GM18867 (cell line): ENCODE results near the gene COL23A1.
A peak's percentile ranks its signal among the peaks of the same experiment; 100 is the strongest.
"Not testable (repeated sequence)": the region's sequence is repeated elsewhere in the genome, so short reads cannot be mapped to it uniquely, and the experiment has no call there.

ENCODE experiments used
- ATAC-seq: cut with Tn5 transposase; IDR thresholded peaks from one replicate; pipeline ENCODE4 v1.9.1; 2021; ENCODE audit warnings: mild to moderate bottlenecking, moderate library complexity; ENCODE audit not compliant: unreplicated experiment

Gene COL23A1

GRCh38 chr5:178328826-178329730 is 261.1 kb downstream of the COL23A1 start:
- ATAC-seq = no peak

- no peak for ATAC-seq
Observed at GRCh38 chr5:178327931-178328711, 262.1 kb downstream of the COL23A1 start.

DNA sequence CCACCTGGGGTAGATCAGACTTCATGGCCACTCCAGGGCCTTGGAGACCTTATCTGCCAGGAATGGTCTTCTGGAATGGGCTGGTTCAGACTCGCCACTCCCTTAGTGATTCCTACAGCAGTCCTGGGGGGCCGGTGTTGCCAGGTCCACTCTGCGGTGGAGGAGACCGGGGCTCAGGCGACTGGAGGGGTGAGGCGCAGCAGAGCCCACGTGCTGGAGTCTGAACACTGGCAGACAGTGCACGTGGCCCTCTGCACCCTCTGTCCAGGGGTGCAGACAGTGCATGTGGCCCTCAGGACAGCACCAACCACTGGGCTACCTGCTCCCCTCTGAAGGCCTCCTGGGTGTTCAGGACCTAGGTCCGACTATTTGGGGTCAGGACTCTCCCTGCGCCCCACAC is 262.7 kb downstream of the COL23A1 start:
- no peak for ATAC-seq

DNA sequence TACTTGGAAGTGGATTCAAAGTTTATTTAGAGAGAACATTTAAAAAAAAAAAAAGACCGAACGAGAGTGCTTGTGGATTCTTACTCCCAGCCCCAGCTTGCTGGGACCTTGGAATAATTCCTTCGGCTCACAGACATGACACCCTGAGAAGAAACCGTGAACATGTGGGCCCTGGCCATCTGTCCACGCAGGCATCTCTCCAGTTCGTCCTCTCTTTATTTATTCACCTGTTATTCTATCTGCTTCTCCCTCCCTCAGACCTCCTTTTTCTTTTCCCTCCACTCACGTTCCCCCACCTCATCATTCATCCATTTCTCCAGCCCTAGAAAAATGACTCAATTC is 263.8 kb downstream of the COL23A1 start:
- no peak for ATAC-seq

- no peak for ATAC-seq
Observed at GRCh38 chr5:178325679-178326373, 264.4 kb downstream of the COL23A1 start.

GRCh38 chr5:178325311-178325678 is 264.9 kb downstream of the COL23A1 start:
- ATAC-seq = no peak

- ATAC-seq = peak; percentile 88
Observed at GRCh38 chr5:178324481-178325310, 265.5 kb downstream of the COL23A1 start.

DNA sequence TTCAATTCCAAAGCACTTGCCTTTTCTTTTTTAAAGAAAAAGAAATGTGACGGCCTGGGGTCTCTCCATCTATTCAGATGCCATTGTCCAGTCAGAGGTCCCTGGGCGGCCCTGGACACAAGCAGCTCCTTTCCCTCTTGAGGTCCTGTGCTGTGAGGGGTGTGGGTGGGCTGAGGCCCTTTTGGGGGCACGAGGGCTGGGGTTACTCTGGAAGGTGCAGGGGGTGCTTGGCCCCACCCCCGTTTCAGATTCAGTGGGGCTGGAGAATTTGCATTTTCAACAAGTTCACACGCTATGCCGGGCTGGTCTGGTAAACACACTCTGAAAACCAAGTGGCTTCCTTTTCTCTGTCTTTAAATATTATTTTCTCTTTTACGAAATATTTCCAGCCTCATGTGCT is 266.2 kb downstream of the COL23A1 start:
- ATAC-seq = peak; percentile 63

DNA sequence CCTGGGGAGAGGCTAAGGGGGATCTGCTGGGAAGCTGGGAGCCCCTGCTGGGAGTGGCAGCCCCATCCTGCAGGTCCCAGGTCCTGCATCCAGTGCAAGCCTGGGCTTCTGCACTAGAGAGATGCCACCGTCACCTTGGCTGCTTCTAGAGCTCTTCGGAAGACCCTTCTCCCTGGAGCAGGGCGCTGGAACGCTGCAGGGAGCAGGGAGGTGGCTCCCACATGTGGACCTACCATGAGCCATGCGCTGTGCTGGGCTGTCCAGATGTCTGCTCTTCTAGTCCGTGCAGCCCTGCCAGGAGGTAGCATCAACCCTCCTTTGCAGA is 266.7 kb downstream of the COL23A1 start:
- peak; percentile 22 for ATAC-seq

- peak; percentile 13 for ATAC-seq
Observed at GRCh38 chr5:178322736-178323540, 267.3 kb downstream of the COL23A1 start.

GRCh38 chr5:178320281-178320855 is 269.8 kb downstream of the COL23A1 start:
- no peak for ATAC-seq

DNA sequence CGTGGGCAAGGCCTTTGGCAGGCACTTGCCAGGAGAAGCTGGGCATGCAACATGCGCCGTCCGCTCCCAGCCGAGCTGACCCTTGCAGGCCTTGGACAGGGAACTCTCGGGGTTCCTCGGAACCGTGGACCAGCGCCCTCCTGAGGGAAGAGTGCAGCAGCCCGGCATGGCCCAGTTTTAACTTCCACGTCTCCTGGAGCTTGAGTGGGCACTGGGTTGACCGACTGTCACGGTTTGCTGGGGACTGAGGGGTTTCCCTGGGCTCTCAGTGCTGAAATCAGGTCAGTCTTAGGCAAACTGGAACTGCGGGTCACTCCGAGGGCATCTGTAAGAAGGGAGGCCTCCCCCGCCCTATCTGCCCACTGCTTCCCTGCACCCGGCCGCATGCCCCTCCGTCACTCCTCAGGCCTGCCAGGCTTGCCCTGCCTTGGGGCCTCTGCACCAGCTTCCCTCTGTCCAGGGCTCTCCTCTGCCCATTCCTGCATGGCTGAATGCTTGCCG is 270.6 kb downstream of the COL23A1 start:
- no peak for ATAC-seq

GRCh38 chr5:178318893-178319292 is 271.3 kb downstream of the COL23A1 start:
- ATAC-seq = no peak

GRCh38 chr5:178318382-178318781 is 271.8 kb downstream of the COL23A1 start:
- no peak for ATAC-seq

DNA sequence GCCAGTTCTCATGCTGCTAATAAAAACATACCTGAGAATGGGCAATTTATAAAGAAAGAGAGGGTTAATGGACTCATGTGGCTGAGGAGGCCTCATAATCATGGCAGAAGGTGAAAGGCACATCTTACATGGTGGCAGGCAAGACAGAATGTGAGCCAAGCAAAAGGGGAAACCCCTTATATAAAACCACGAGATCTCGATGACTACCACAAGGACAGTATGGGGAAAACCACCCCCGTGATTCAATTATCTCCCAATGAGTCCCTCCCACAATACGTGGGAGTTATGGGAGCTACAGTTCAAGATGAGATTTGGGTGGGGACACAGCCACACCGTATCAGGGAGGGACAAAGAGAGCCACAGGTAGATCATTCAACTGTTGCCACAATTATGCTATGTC is 272.5 kb downstream of the COL23A1 start:
- ATAC-seq = not testable (repeated sequence)

GRCh38 chr5:178314961-178315820 is 275.0 kb downstream of the COL23A1 start:
- ATAC-seq = no peak

DNA sequence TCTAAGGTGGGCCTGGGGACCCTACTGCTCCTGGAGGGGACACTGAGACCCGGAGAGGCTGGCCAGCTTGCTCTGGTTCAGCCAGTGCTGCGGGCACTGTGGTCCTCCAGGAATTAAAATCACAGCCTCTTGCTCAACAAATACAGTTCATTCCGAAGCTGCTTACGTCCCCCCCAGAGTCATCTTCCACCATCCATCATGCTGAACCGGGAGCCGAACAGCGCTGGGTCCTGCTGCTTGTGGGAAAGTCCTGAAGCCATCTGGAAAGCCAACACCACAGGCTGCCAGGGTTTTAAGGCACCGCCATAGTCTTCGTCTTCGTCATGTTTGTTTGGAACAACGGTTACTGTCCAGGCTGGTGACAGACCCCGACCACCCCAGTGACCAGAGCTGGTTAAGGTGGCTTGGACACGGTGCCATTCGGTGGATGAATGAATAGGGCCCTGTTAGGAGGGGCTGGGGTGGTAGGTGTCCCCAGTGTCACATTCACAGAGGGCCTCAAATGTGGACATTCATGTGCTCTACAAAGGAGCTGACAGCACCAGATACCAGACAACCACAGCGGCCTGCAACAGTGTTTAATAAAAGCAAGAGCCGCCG is 276.0 kb downstream of the COL23A1 start:
- ATAC-seq = no peak

DNA sequence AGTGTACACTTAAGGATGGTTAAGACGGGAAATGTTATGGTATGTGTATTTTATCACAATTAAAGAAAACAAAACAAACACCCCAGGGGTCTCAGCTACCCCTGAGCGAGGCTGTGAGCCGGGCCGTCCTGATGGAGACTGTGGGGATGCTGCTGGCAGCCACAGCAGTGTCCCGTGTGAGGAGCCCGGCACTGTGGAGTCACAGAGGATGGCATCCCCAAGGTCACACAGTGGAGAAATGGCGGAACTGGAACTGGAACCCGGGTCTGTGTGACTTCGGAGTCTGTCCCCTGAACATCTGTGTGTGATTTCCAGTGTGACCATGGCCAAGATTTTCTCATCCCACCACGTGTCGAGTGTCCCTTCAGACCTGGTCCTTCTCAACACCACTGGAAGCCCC is 276.9 kb downstream of the COL23A1 start:
- ATAC-seq = no peak
